Endothelial cell of umbilical vein (primary cell): ENCODE data around the gene QRFP.

Source experiments
- EZH2 ChIP-seq: IDR thresholded peaks from 2 replicates; pipeline ENCODE4 v1.6.1; 2012; ENCODE audit warnings: borderline replicate concordance, low read depth, mild to moderate bottlenecking, moderate library complexity, low read length, inconsistent platforms; ENCODE audit not compliant: severe bottlenecking
- MAX ChIP-seq: IDR thresholded peaks from 2 replicates; pipeline ENCODE4 v1.6.1; 2011; ENCODE audit not compliant: insufficient read depth, insufficient read length
- POLR2A ChIP-seq: IDR thresholded peaks from 2 replicates; pipeline ENCODE4 v1.6.1; 2012; ENCODE audit warnings: low read depth, mild to moderate bottlenecking, control low read depth, low read length
- TF ChIP-seq, protein P1 (sequence below), 2 donors: IDR thresholded peaks; 1 replicate in 1 of 2; 2 replicates in 1 of 2; pipeline ENCODE4 v1.5.1; 2011; ENCODE audit warnings: low read length in 2 of 2, mild to moderate bottlenecking in 2 of 2, moderate library complexity in 2 of 2, control low read depth in 1 of 2, inconsistent platforms in 1 of 2, low read depth in 1 of 2; ENCODE audit not compliant: insufficient read depth in 1 of 2; ENCODE audit errors: extremely low read depth in 1 of 2

- TF ChIP-seq, protein P1, sequence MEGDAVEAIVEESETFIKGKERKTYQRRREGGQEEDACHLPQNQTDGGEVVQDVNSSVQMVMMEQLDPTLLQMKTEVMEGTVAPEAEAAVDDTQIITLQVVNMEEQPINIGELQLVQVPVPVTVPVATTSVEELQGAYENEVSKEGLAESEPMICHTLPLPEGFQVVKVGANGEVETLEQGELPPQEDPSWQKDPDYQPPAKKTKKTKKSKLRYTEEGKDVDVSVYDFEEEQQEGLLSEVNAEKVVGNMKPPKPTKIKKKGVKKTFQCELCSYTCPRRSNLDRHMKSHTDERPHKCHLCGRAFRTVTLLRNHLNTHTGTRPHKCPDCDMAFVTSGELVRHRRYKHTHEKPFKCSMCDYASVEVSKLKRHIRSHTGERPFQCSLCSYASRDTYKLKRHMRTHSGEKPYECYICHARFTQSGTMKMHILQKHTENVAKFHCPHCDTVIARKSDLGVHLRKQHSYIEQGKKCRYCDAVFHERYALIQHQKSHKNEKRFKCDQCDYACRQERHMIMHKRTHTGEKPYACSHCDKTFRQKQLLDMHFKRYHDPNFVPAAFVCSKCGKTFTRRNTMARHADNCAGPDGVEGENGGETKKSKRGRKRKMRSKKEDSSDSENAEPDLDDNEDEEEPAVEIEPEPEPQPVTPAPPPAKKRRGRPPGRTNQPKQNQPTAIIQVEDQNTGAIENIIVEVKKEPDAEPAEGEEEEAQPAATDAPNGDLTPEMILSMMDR (IDR thresholded peaks at IDR 0.05; ENCODE audit: extremely low read depth in 1 of 2, insufficient read depth in 1 of 2, low read depth in 1 of 2, low read length in 2 of 2) = no peak
- TF ChIP-seq MAX (no peak), EZH2 (no peak), POLR2A (no peak)
Measured at GRCh38 chr9:130890870-130891687, 5.5 kb downstream of the QRFP start.
